Vagina (tissue), 2 donors: Measurements from ENCODE around the gene ZNF184.

Experiments used
- CTCF ChIP-seq, 3 experiments: fragments of 450-650 bp in 2 of 3; fragments of 200-600 bp in 1 of 3; sonication (generic) in 1 of 3; IDR thresholded peaks; one replicate each; pipeline ENCODE4 v1.5.1; 2017 to 2019; ENCODE audit warnings: antibody characterized with exemption in 3 of 3, mild to moderate bottlenecking in 2 of 3, moderate library complexity in 2 of 3
- POLR2A ChIP-seq, 2 donors: fragments of 450-650 bp; IDR thresholded peaks; one replicate each; pipeline ENCODE4 v1.6.1; 2017; ENCODE audit warnings: antibody characterized with exemption in 2 of 2, mild to moderate bottlenecking in 2 of 2, moderate library complexity in 2 of 2

GRCh38 chr6:27500177-27500576 lies 27.3 kb upstream of the ZNF184 start:
- no peak for TF ChIP-seq CTCF (IDR thresholded peaks at IDR 0.05)
- no peak for TF ChIP-seq POLR2A (IDR thresholded peaks at IDR 0.05)
